Liver (tissue), 9 donors: ENCODE data around the gene DLX4. TPM values are rescaled to one million over a fixed set of nuclear protein-coding genes. Genes with fewer than 3 reads are reported as not detected.

ENCODE experiments used
- DNase-seq: peaks from one replicate; pipeline ENCODE4 v3.0.0-alpha.2; 2017; ENCODE audit warnings: low spot score
- H3K27ac ChIP-seq, 2 donors: one replicate each; pipeline ENCODE4 v1.7.0; 2013; ENCODE audit warnings: inconsistent platforms in 2 of 2, low read length in 2 of 2, control low read depth in 1 of 2, low read depth in 1 of 2, mild to moderate bottlenecking in 1 of 2
- H3K27me3 ChIP-seq, 4 donors: one replicate each; pipeline versions ENCODE4 v1.6.1 to v1.7.0; 2013; ENCODE audit warnings: low read length in 3 of 4, inconsistent platforms in 1 of 4, mild to moderate bottlenecking in 1 of 4, moderate library complexity in 1 of 4; ENCODE audit not compliant: control insufficient read depth in 4 of 4, insufficient read depth in 4 of 4
- H3K36me3 ChIP-seq, 4 donors: one replicate each; pipeline versions ENCODE4 v1.6.1 to v1.7.0; 2013; ENCODE audit warnings: low read length in 3 of 4, mild to moderate bottlenecking in 3 of 4, low read depth in 1 of 4, moderate library complexity in 1 of 4; ENCODE audit not compliant: control insufficient read depth in 4 of 4, insufficient read depth in 3 of 4
- H3K4me1 ChIP-seq, 4 donors: one replicate each; pipeline versions ENCODE4 v1.6.1 to v1.7.0; 2013; ENCODE audit warnings: low read length in 3 of 4, mild to moderate bottlenecking in 3 of 4, moderate library complexity in 1 of 4; ENCODE audit not compliant: control insufficient read depth in 4 of 4, insufficient read depth in 4 of 4
- H3K4me3 ChIP-seq, 3 donors: one replicate each; pipeline versions ENCODE4 v1.6.1 to v1.7.0; 2013; ENCODE audit warnings: low read length in 3 of 3, control low read depth in 1 of 3, low read depth in 1 of 3, mild to moderate bottlenecking in 1 of 3
- H3K9ac ChIP-seq, 2 donors: one replicate each; pipeline ENCODE4 v1.7.0; 2013; ENCODE audit warnings: low read length in 2 of 2, mild to moderate bottlenecking in 2 of 2, moderate library complexity in 2 of 2, control low read depth in 1 of 2, low read depth in 1 of 2
- H3K9me3 ChIP-seq, 4 donors: one replicate each; pipeline versions ENCODE4 v1.6.1 to v1.7.0; 2013; ENCODE audit warnings: low read length in 3 of 4; ENCODE audit not compliant: control insufficient read depth in 4 of 4
- CTCF ChIP-seq: fragments of 150-350 bp; IDR thresholded peaks from 2 replicates; pipeline ENCODE4 v1.5.1; 2017; ENCODE audit warnings: improper control_type of control experiment, low read depth, low read length; ENCODE audit not compliant: missing input control
- FOXA2 ChIP-seq: IDR thresholded peaks from 2 replicates; pipeline ENCODE4 v1.6.1; 2016; ENCODE audit warnings: antibody characterized with exemption
- GABPA ChIP-seq, 2 donors: IDR thresholded peaks in 1 of 2; conservative IDR thresholded peaks in 1 of 2; 2 replicates each; pipeline ENCODE4 v1.6.1; 2016; ENCODE audit warnings: antibody characterized with exemption in 2 of 2, mild to moderate bottlenecking in 1 of 2, moderate library complexity in 1 of 2
- HNF4A ChIP-seq, 2 donors: conservative IDR thresholded peaks; 2 replicates each; pipeline ENCODE4 v1.6.1; 2016; ENCODE audit warnings: antibody characterized with exemption in 2 of 2, mild to moderate bottlenecking in 2 of 2
- HNF4G ChIP-seq: IDR thresholded peaks from 2 replicates; pipeline ENCODE4 v1.6.1; 2016; ENCODE audit warnings: antibody characterized with exemption
- MAX ChIP-seq: IDR thresholded peaks from 2 replicates; pipeline ENCODE4 v1.6.1; 2016; ENCODE audit warnings: antibody characterized with exemption
- NR2F2 ChIP-seq: IDR thresholded peaks from 2 replicates; pipeline ENCODE4 v1.6.1; 2016; ENCODE audit warnings: antibody characterized with exemption
- REST ChIP-seq: IDR thresholded peaks from 2 replicates; pipeline ENCODE4 v1.6.1; 2016; ENCODE audit warnings: antibody characterized with exemption, mild to moderate bottlenecking
- TAF1 ChIP-seq: conservative IDR thresholded peaks from 2 replicates; pipeline ENCODE4 v1.6.1; 2016; ENCODE audit warnings: antibody characterized with exemption, mild to moderate bottlenecking
- YY1 ChIP-seq: IDR thresholded peaks from 2 replicates; pipeline ENCODE4 v1.6.1; 2016; ENCODE audit warnings: antibody characterized with exemption, mild to moderate bottlenecking
- ZBTB33 ChIP-seq: IDR thresholded peaks from 2 replicates; pipeline ENCODE4 v1.6.1; 2016; ENCODE audit warnings: antibody characterized with exemption
- WGBS: extraction: QIAGEN DNeasy Blood & Tissue Kit; methylation state at CpG from one replicate; pipeline ENCODE4 v1.1.7; 2013; 5-methylcytosine and 5-hydroxymethylcytosine counted together
- polyA plus RNA-seq, 2 donors: library from polyadenylated mRNA; stranded (reverse) in 1 of 2; unstranded in 1 of 2; fragments of 200-250 nt in 1 of 2; fragments of >200 nt in 1 of 2; fragmentation: Nextera tagmentation in 1 of 2; extraction: Ambion mirVana in 1 of 2; gene quantifications; one replicate each; pipeline versions ENCODE4 v1.2.1 to v1.2.3, GENCODE V29; 2013 to 2015
- total RNA-seq, 2 donors: library from RNA; depleted of rRNA; stranded (reverse); fragments of >200 nt; gene quantifications; one replicate each; pipeline ENCODE4 v1.2.3, GENCODE V29; 2014
- donor health status: healthy.
- donor health status: healthy.
- donor health status: healthy.
- donor health status: healthy.
- donor health status: healthy.

DLX4 gene
- total and polyA plus RNA-seq, 4 donors = not detected

- TF ChIP-seq TAF1 (no peak), HNF4G (no peak), MAX (no peak), NR2F2 (no peak)
- Histone ChIP-seq H3K9ac (no peak overlapping the region), H3K36me3 (no peaks in the 10 kb centered on the region), H3K4me1 (no peaks in the 10 kb centered on the region), H3K27ac (no peak overlapping the region), H3K27me3 (peaks cover 0 to 8% (median 4%) of the 10 kb centered on the region in 4 donors), H3K4me3 (no peak overlapping the region), H3K9me3 (no peaks in the 10 kb centered on the region)
- DNase-seq = no peak
- 69% methylated on average over 8 of the region's 8 CpGs for WGBS
These were observed 16.0 kb upstream of the DLX4 start for GRCh38 chr17:49952912-49953497.

- Histone ChIP-seq H3K27me3 (peaks cover 0 to 6% (median 0%) of the 10 kb centered on the region in 4 donors), H3K36me3 (no peaks in the 10 kb centered on the region), H3K27ac (no peak overlapping the region), H3K4me1 (no peaks in the 10 kb centered on the region), H3K9ac (no peak overlapping the region), H3K4me3 (no peak overlapping the region), H3K9me3 (no peaks in the 10 kb centered on the region)
- TF ChIP-seq MAX (no peak), CTCF (no peak), YY1 (no peak), GABPA (IDR thresholded peaks at IDR 0.05 in 1 of 2, conservative IDR thresholded peaks at IDR 0.05 in 1 of 2) (no peak), REST (no peak), HNF4G (no peak), ZBTB33 (no peak), HNF4A (conservative IDR thresholded peaks at IDR 0.05) (no peak), FOXA2 (no peak)
- DNase-seq = no peak
- WGBS = 77% methylated on average over 1 of the region's 1 CpG
These were observed 13.8 kb upstream of the DLX4 start for GRCh38 chr17:49955157-49955556.
